Measurements from ENCODE around the gene SBNO2. TPM values are rescaled to one million over a fixed set of nuclear protein-coding genes. Genes with fewer than 3 reads are reported as not detected.
A peak's percentile ranks its signal among the peaks of the same experiment; 100 is the strongest.

SBNO2 gene
- total and polyA plus RNA-seq, 9 of the 15 experiments (the other 6 are each of a cell fraction or from before 2014, with no cell fraction given): 0.01 to 46.2 (median 6.7) TPM

- no peak for TF ChIP-seq ZBTB40 (IDR thresholded peaks at IDR 0.05)
- no peak for TF ChIP-seq ZBTB40 (CRISPR knock-in tag; IDR thresholded peaks at IDR 0.05)
- no peak for TF ChIP-seq GTF2B (IDR thresholded peaks at IDR 0.05; ENCODE audit: extremely low read depth, insufficient read length)
- TF ChIP-seq NUFIP1 (IDR thresholded peaks at IDR 0.05; ENCODE audit: partially characterized antibody): no peak
- no peak for TF ChIP-seq NFATC3 (IDR thresholded peaks at IDR 0.05)
- TF ChIP-seq MIER1 (IDR thresholded peaks at IDR 0.05; ENCODE audit: low read depth): peak; percentile 40; the same call in 1 of the 2 replicates
- TF ChIP-seq ILK (tag; IDR thresholded peaks at IDR 0.05; ENCODE audit: borderline replicate concordance, low read depth): no peak
- no peak for TF ChIP-seq GABPB2 (CRISPR knock-in tag; conservative IDR thresholded peaks at IDR 0.05)
- TF ChIP-seq TAF9B (IDR thresholded peaks at IDR 0.05; ENCODE audit: partially characterized antibody): no peak
- TF ChIP-seq, protein P1, sequence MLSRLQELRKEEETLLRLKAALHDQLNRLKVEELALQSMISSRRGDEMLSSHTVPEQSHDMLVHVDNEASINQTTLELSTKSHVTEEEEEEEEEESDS (CRISPR knock-in tag; IDR thresholded peaks at IDR 0.05): no peak
- TF ChIP-seq ZNF133 (CRISPR knock-in tag; IDR thresholded peaks at IDR 0.05): no peak
- peak in 1 of 2 experiments; percentile 40; a peak in 1 of 4 replicates for TF ChIP-seq HDAC1 (IDR thresholded peaks at IDR 0.05)
- TF ChIP-seq STAT6 (CRISPR knock-in tag; IDR thresholded peaks at IDR 0.05): no peak
- TF ChIP-seq ZNF766 (CRISPR knock-in tag; conservative IDR thresholded peaks at IDR 0.05): no peak
- TF ChIP-seq HLTF (IDR thresholded peaks at IDR 0.05): no peak
- no peak for TF ChIP-seq RBM14 (IDR thresholded peaks at IDR 0.05; ENCODE audit: borderline replicate concordance, insufficient read depth, low read depth, low read length)
Measured at GRCh38 chr19:1173159-1173844, 766 bp downstream of the SBNO2 start (continued).
